HEK293 (cell line): ENCODE data around the gene CORO2B.

ENCODE experiments used
- CTCF ChIA-PET: fragments of 350-600 bp; formaldehyde crosslinking; extraction: SDS; loops from one replicate; lab custom pipeline; 2021; ENCODE audit warnings: antibody characterized with exemption; lab: Yijun Ruan, JAX
- POLR2A ChIA-PET: fragments of 300-600 bp; formaldehyde crosslinking; extraction: SDS; loops from one replicate; lab custom pipeline; 2020; ENCODE audit warnings: antibody characterized with exemption, inconsistent platforms; lab: Yijun Ruan, JAX
- H3K27ac ChIP-seq: fragments of 200-500 bp; sonication (Bioruptor generic); 2 replicates; pipeline ENCODE4 v1.5.1; 2014; ENCODE audit warnings: low read depth, low read length, control low read depth, inconsistent platforms; ENCODE audit errors: extremely low read depth
- H3K36me3 ChIP-seq, 2 experiments: fragments of 200-500 bp in 1 of 2; sonication (Bioruptor generic) in 1 of 2; 1 replicate in 1 of 2; 2 replicates in 1 of 2; pipeline ENCODE4 v1.5.1; 2014 to 2017; ENCODE audit warnings: inconsistent platforms in 2 of 2, low read length in 2 of 2; ENCODE audit not compliant: control insufficient read depth in 2 of 2, insufficient read depth in 1 of 2
- H3K4me1 ChIP-seq: fragments of 200-500 bp; sonication (Bioruptor generic); 2 replicates; pipeline ENCODE4 v1.5.1; 2014; ENCODE audit warnings: mild to moderate bottlenecking, low read length, inconsistent platforms; ENCODE audit not compliant: control insufficient read depth, insufficient read depth
- H3K4me3 ChIP-seq: 2 replicates; pipeline ENCODE4 v1.5.1; 2011; ENCODE audit warnings: low read depth, mild to moderate bottlenecking, control low read depth, low read length, moderate library complexity
- H3K9me3 ChIP-seq: fragments of 200-500 bp; sonication (Bioruptor generic); 2 replicates; pipeline ENCODE4 v1.5.1; 2014; ENCODE audit warnings: low read depth, low read length, inconsistent platforms; ENCODE audit not compliant: control insufficient read depth, insufficient read depth
- ELK4 ChIP-seq: IDR thresholded peaks from 2 replicates; pipeline ENCODE4 v1.6.1; 2011; ENCODE audit warnings: mild to moderate bottlenecking, low read depth, low read length, borderline replicate concordance
- KLF1 ChIP-seq: fragments of 450-650 bp; formaldehyde crosslinking; IDR thresholded peaks from 2 replicates; pipeline ENCODE4 v1.5.1; 2016; ENCODE audit warnings: missing biosample characterization, missing genetic modification characterization
- MEIS1 ChIP-seq: sonication (generic); formaldehyde crosslinking; IDR thresholded peaks from 2 replicates; pipeline ENCODE4 v1.8.1; 2022; ENCODE audit warnings: missing genetic modification reagents, mild to moderate bottlenecking, borderline replicate concordance
- SETDB1 ChIP-seq: IDR thresholded peaks from one replicate; pipeline ENCODE4 v1.6.1; 2017; ENCODE audit warnings: mild to moderate bottlenecking, low read length, moderate library complexity, mixed read lengths; ENCODE audit not compliant: insufficient read length
- ZFP3 ChIP-seq: fragments of 450-650 bp; formaldehyde crosslinking; IDR thresholded peaks from 2 replicates; pipeline ENCODE4 v1.5.1; 2016; ENCODE audit warnings: low read depth, missing biosample characterization, missing genetic modification characterization
- ZFP41 ChIP-seq: fragments of 450-650 bp; formaldehyde crosslinking; IDR thresholded peaks from 2 replicates; pipeline ENCODE4 v1.5.1; 2016; ENCODE audit warnings: missing biosample characterization, missing genetic modification characterization, borderline replicate concordance
- ZIC2 ChIP-seq: fragments of 450-650 bp; formaldehyde crosslinking; IDR thresholded peaks from 2 replicates; pipeline ENCODE4 v1.5.1; 2016; ENCODE audit warnings: missing biosample characterization, missing genetic modification characterization
- ZNF138 ChIP-seq: fragments of 450-650 bp; formaldehyde crosslinking; IDR thresholded peaks from 2 replicates; pipeline ENCODE4 v1.5.1; 2016; ENCODE audit warnings: missing biosample characterization, missing genetic modification characterization, borderline replicate concordance
- ZNF184 ChIP-seq: fragments of 450-650 bp; IDR thresholded peaks from 2 replicates; pipeline ENCODE4 v1.5.1; 2018; ENCODE audit warnings: missing biosample characterization, mild to moderate bottlenecking, missing genetic modification characterization
- ZNF239 ChIP-seq: fragments of 450-650 bp; formaldehyde crosslinking; IDR thresholded peaks from 2 replicates; pipeline ENCODE4 v1.5.1; 2016; ENCODE audit warnings: missing biosample characterization, missing genetic modification characterization
- ZNF366 ChIP-seq: fragments of 450-650 bp; formaldehyde crosslinking; conservative IDR thresholded peaks from 2 replicates; pipeline ENCODE4 v1.5.1; 2016; ENCODE audit warnings: missing biosample characterization, missing genetic modification characterization
- ZNF513 ChIP-seq: fragments of 450-650 bp; IDR thresholded peaks from 2 replicates; pipeline ENCODE4 v1.5.1; 2018; ENCODE audit warnings: missing biosample characterization, missing genetic modification characterization
- ZNF521 ChIP-seq: fragments of 450-650 bp; formaldehyde crosslinking; IDR thresholded peaks from 2 replicates; pipeline ENCODE4 v1.5.1; 2017; ENCODE audit warnings: missing biosample characterization, mild to moderate bottlenecking, missing genetic modification characterization
- ZNF558 ChIP-seq: fragments of 450-650 bp; formaldehyde crosslinking; IDR thresholded peaks from 2 replicates; pipeline ENCODE4 v1.5.1; 2016; ENCODE audit warnings: missing biosample characterization, missing genetic modification characterization
- ZNF776 ChIP-seq: fragments of 450-650 bp; formaldehyde crosslinking; IDR thresholded peaks from 2 replicates; pipeline ENCODE4 v1.5.0; 2017; ENCODE audit warnings: missing biosample characterization, missing genetic modification characterization, borderline replicate concordance
- TF ChIP-seq, protein P1 (sequence below): fragments of 450-650 bp; formaldehyde crosslinking; IDR thresholded peaks from 2 replicates; pipeline ENCODE4 v1.5.1; 2016; ENCODE audit warnings: missing biosample characterization, missing genetic modification characterization
- TF ChIP-seq, protein P2 (sequence below): fragments of 450-650 bp; formaldehyde crosslinking; IDR thresholded peaks from 2 replicates; pipeline ENCODE4 v1.5.1; 2016; ENCODE audit warnings: missing biosample characterization, missing genetic modification characterization

Gene CORO2B

DNA sequence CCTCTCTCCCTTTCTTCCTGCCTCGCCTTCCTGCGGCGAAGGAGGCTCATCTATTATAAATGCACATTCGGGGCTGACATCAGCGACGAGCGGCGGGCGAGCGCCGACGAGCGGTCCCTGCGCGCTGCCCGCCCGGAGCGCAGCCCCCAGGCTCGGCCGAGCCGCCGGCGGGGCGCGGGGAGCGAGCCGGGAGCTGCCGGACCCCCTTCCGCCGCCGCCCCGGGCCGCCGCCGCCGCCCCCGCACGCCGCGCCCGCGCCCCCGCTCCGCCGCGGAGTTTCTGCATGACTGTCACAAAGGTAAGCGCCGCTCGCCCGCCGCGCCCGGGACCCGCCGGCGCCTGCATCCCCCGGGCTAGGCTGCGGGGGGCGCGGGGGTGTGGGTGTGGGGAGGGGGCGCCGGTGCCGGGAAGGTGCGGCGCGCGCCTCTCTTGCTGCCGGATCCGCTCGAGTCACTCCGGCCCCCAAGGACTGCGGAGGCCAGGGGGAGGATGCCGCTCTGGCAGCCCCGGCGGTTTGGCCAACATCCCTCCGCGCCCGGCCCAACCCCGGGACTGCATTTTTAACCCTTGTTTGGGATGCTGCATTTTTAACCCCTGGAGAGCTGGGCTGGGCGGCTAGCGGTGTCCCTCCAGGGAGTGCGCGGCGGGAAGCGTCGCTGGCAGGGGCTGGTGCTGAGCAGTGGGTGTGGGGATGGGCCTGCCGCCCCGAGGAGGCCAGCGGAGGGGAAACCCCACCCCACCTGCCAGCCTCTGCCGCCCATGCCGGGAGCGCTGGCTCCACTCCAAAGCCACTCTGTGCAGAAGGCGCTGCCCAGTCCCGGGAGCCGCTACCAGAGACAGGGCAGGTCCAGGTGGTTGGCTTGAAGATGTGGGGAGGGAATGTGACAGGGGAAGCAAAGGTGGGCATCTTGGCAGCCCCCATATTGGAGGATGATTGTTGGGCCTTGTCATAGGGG, at the start of gene CORO2B (continued):
- TF ChIP-seq ZNF138 (tag by site-specific recombination) = no peak
- peak; percentile 26; the same call in 1 of the 2 replicates for TF ChIP-seq ZNF184 (tag by site-specific recombination)
- TF ChIP-seq ZFP41 (tag by site-specific recombination) = no peak
- TF ChIP-seq, protein P1, sequence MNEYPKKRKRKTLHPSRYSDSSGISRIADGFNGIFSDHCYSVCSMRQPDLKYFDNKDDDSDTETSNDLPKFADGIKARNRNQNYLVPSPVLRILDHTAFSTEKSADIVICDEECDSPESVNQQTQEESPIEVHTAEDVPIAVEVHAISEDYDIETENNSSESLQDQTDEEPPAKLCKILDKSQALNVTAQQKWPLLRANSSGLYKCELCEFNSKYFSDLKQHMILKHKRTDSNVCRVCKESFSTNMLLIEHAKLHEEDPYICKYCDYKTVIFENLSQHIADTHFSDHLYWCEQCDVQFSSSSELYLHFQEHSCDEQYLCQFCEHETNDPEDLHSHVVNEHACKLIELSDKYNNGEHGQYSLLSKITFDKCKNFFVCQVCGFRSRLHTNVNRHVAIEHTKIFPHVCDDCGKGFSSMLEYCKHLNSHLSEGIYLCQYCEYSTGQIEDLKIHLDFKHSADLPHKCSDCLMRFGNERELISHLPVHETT (tag by site-specific recombination) = 0 out of 2 replicates have a peak, but pooled peaks have one; percentile 25
- no peak for TF ChIP-seq MEIS1 (CRISPR knock-in tag)
- TF ChIP-seq ZFP3 = no peak

- Histone ChIP-seq H3K36me3 (no peaks in the 10 kb centered on the region), H3K4me1 (no peaks in the 10 kb centered on the region), H3K27ac (no peak overlapping the region), H3K4me3 (no peak overlapping the region), H3K9me3 (no peaks in the 10 kb centered on the region; the same call in 1 of the 2 replicates)
- no peak for TF ChIP-seq ZNF521 (tag by site-specific recombination)
- TF ChIP-seq, protein P2, sequence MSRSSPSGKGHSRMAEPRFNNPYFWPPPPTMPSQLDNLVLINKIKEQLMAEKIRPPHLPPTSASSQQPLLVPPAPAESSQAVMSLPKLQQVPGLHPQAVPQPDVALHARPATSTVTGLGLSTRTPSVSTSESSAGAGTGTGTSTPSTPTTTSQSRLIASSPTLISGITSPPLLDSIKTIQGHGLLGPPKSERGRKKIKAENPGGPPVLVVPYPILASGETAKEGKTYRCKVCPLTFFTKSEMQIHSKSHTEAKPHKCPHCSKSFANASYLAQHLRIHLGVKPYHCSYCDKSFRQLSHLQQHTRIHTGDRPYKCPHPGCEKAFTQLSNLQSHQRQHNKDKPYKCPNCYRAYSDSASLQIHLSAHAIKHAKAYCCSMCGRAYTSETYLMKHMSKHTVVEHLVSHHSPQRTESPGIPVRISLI (tag by site-specific recombination) = peak; percentile 29; the same call in 1 of the 2 replicates
- no peak for TF ChIP-seq ZNF138 (tag by site-specific recombination)
- no peak for TF ChIP-seq ZNF513 (tag by site-specific recombination)
- TF ChIP-seq ZNF558 (tag by site-specific recombination) = peak; percentile 91
- TF ChIP-seq ZNF239 (tag by site-specific recombination) = no peak
- peak; percentile 97 for TF ChIP-seq SETDB1
- no peak for TF ChIP-seq ZIC2 (tag by site-specific recombination)
- TF ChIP-seq ZNF366 (tag by site-specific recombination) = peak; percentile 88
- TF ChIP-seq ZNF776 (tag by site-specific recombination) = 0 out of 2 replicates have a peak, but pooled peaks have one; percentile 49
- no peak for TF ChIP-seq ELK4
- no peak for TF ChIP-seq KLF1 (tag by site-specific recombination)
- CTCF ChIA-PET = interaction anchor here (0.6 to 1.2 kb wide), 5 partner anchors 8 to 225 kb away, joined by 3 to 4 read pairs (median 3); no protein-coding TSS in a partner anchor
- POLR2A ChIA-PET = no interaction called here
Observed at GRCh38 chr15:68531387-68532179, 47.2 kb upstream of the CORO2B start.
